Ishikawa (cell line): ENCODE data around the gene ADAM22.

ENCODE experiments used
- CEBPB ChIP-seq: IDR thresholded peaks from 2 replicates; pipeline ENCODE4 v1.6.1; 2012
- CREB1 ChIP-seq: IDR thresholded peaks from 2 replicates; pipeline ENCODE4 v1.6.1; 2012; ENCODE audit warnings: low read depth
- EGR1 ChIP-seq: IDR thresholded peaks from 2 replicates; pipeline ENCODE4 v1.6.1; 2012
- EP300 ChIP-seq: IDR thresholded peaks from 2 replicates; pipeline ENCODE4 v1.6.1; 2012; ENCODE audit warnings: borderline replicate concordance
- FOXM1 ChIP-seq: IDR thresholded peaks from 2 replicates; pipeline ENCODE4 v1.6.1; 2012; ENCODE audit warnings: low read depth, borderline replicate concordance
- MAX ChIP-seq: IDR thresholded peaks from 2 replicates; pipeline ENCODE4 v1.6.1; 2012
- NFIC ChIP-seq: IDR thresholded peaks from 2 replicates; pipeline ENCODE4 v1.6.1; 2012
- RAD21 ChIP-seq: IDR thresholded peaks from 2 replicates; pipeline ENCODE4 v1.6.1; 2012; ENCODE audit warnings: low read depth
- TAF1 ChIP-seq: IDR thresholded peaks from 2 replicates; pipeline ENCODE4 v1.6.1; 2012; ENCODE audit warnings: low read depth, mild to moderate bottlenecking
- TEAD4 ChIP-seq: IDR thresholded peaks from 2 replicates; pipeline ENCODE4 v1.6.1; 2012
- USF1 ChIP-seq: IDR thresholded peaks from 2 replicates; pipeline ENCODE4 v1.6.1; 2012
- YY1 ChIP-seq: IDR thresholded peaks from 2 replicates; pipeline ENCODE4 v1.6.1; 2012; ENCODE audit warnings: low read depth
- ZBTB7A ChIP-seq: IDR thresholded peaks from 2 replicates; pipeline ENCODE4 v1.6.1; 2012; ENCODE audit warnings: low read depth

- TF ChIP-seq MAX (no peak), FOXM1 (no peak), TEAD4 (no peak), RAD21 (no peak), CREB1 (no peak), TAF1 (no peak), NFIC (no peak), USF1 (no peak), YY1 (no peak), EGR1 (no peak), EP300 (no peak), CEBPB (no peak), ZBTB7A (no peak)
Measured at GRCh38 chr7:88206254-88206653, 272.2 kb downstream of the ADAM22 start.
